ENCODE data around the gene ALG2.

GRCh38 chr9:99269416-99269815 is 47.7 kb upstream of the ALG2 start:
- TF ChIP-seq CTCF (conservative IDR thresholded peaks at IDR 0.05; ENCODE audit: low read depth, low read length) (no peak), EZH2 (IDR thresholded peaks at IDR 0.05; ENCODE audit: borderline replicate concordance, low read depth, low read length, poor library complexity, severe bottlenecking) (no peak)
